ENCODE data around the gene SUCLG2.

Gene SUCLG2

DNA sequence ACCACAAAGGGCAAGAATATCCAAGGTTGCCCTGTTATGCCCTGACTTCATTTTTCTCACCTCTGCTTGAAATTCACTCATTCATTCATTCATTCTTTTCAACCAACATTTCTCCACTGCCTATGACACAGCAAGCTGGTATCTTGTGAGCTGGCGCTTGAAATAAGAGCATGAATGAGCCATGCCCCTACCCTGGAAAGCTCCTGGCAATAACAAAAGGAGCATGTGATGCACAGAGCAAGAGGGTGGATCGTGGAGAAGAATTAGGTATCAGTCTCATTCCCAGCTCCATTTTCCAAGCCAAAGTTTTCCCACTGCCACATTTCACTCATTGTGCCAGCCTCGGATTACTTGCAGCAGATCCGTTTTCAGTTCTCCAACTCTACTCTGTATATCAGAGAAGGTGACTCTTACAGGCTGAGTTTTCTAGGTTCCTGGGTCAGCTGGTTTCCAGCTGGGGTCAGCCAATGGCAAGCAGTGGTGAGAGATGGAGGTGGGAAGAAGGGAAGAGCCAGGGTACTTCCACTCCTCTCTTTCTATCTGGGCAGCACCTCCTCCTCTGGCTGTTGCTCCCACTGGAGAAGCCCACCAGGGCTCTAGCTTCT lies 144.8 kb downstream of the SUCLG2 start:
- DNase-seq (ENCODE audit: low read depth, low spot score), result no peak

DNA sequence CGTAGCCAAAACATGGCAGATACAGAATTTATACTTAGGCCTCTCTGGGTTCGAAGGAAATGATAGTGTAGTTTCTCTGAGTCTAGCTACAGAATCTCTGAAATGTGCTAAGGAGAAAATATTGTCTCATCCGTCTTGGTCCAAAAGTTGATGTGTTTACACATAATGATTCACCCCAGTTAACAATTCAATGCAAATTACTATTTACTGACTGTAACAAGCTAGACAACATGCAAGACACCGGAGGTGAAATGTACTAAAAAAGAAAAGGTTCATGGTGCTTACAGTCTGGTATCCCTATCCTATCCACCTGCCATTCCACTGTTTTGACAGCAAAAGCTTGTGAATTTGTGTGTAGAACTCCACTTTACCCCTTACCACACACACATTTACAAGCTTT lies 146.8 kb downstream of the SUCLG2 start:
- DNase-seq (ENCODE audit: low read depth, low spot score), result no peak

DNA sequence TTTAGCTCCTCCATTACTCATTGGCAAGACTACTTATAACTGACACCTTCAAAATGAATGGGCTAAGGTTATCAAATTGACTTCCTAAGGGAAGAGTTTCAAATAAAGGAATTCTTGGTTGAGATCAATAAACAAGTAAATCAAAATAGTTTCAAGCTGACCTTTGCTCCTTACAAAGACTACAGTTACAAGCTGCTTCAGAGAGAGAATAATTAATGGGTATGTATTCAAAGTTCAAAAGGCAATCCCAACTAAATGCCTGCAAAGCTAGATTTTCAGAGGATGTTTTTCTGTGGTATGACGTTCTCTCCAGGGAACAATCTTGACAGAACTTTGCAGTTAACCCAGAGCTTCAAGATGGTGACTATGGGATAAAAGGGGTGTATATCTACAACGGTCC lies 153.7 kb downstream of the SUCLG2 start:
- no peak for DNase-seq (ENCODE audit: low read depth, low spot score)

DNA sequence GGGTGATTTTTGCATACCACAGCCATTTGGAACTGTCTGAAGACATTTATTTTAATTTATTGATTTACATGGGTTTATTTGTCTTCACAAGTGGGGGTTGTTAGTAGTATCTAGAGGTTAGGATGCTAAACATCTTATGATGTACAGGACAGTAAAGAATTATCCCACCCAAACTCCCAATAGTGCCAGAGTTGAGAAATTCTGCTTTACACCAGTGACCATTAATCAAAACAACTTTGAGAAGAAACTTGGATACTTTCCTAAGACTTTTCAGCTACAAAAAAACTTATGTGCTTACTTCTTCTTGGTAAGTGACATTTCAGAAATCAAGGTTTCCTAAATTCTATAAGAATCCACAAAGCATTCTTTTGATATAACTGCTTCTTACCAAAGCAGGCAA lies 156.7 kb downstream of the SUCLG2 start:
- DNase-seq (ENCODE audit: low read depth, low spot score), result no peak

DNA sequence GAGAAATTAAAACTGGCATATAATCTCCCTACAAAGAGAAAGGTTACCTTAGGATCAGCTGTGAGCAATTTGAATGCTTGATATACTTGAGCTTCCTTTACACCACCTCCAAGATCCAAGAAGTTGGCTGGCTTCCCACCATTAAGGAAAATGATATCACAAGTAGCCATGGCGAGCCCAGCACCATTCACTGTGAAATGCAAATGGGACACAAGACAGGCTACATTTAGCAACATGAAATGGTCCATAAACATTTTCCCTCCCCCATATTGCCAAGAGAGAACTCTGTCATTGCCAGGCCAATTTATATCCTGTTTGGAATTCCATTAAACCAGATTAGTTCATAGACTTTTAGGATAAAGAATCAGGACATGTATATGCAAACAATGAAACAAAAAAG lies 158.7 kb downstream of the SUCLG2 start:
- DNase-seq (ENCODE audit: low read depth, low spot score), result no peak

DNA sequence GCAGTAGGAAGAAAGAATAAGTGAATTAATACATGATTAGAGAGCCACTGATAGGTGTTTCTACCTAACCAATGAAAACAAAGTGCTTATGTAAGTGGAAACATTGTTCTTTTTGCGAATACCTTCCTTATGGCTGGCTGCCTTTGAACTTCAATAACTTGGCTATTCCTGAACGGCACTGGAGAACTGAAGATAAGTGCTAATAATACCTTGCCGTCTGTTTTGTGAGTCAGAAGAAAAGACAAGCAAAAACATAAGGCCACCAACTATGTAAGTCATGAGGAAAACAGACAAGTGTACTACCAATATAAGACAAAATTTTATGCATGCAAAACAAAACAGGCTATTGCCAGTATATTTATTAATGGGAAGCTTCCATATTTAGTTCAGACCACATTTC lies 160.6 kb downstream of the SUCLG2 start:
- DNase-seq (ENCODE audit: low read depth, low spot score), result no peak

DNA sequence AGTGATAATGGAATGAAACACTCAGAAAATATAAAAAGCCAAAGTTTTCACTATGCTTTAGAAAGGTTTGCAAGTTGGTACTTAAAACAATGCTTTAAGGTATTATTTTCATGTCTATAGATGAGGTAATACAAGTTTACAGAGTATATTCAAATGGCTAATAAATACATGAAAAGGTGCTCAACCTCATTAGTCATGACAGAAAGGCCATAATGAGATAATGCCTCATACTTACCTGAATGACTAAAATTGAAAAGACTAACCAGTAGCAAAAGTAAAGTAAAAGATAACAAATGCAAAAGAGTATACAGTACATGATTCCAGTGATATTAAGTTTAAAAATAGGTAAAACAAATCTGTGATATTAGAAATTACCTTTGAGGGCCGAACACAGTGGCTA lies 163.8 kb downstream of the SUCLG2 start:
- DNase-seq (ENCODE audit: low read depth, low spot score), result no peak

DNA sequence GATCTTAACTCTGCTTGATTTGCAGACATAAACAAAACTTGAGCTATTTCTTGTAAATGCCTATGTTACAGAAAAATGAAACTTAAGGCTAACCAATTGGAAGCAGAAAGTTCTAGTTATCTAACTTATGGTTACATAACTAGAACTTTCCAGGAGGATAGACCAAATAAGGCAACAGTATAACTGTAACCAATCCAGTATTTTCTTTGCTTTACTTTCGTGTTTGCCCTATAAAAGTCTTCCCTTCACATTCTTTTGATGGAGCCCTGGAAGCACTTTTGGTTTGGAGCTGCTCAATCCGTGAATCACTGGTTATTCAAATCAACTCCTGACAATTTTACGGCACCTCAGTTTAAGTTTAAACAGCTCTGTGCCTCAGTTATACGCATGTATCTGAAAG lies 164.6 kb downstream of the SUCLG2 start:
- no peak for DNase-seq (ENCODE audit: low read depth, low spot score)

DNA sequence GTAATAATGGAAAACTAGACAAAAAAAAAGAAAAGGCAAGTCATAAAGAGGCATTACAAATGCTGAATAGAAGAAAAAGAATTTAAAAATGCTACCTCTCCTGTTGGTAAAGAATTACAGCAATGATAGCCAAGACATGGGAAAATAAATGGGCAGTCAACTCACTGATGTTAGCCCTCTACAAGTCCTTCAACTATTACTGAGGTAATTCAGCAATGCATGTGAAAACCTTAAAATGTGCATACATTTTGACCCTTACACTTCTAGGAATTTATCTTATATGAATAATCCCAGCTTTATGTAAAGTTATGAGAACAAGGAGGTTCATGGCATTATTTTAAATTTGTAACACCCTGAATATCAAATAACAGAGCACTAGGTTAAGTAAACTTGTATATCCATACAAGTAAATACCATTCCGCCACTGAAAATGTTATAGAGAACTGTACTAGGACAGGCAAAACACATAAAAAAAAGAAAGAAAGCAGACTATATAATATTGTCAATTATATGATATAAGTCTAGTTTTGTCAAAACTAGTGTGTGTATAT lies 166.8 kb downstream of the SUCLG2 start:
- no peak for DNase-seq (ENCODE audit: low read depth, low spot score)

DNA sequence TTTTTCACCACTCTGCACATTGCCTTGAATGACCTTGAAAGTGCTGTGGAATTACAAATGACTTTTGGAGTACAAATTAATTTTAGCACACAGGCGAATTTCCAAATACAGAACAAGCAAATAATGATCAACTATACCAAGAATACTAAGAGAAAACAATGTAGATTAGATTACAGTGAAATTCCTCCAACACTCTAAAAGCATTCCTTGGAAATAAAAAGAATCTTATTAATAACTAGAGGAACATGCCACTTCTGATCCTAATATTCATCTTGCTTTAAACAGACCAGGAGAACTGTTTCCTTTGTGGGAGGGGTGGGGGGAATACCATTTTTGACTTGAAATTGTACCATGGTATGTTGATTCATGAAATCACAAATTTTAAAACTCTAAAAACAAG lies 167.5 kb downstream of the SUCLG2 start:
- DNase-seq (ENCODE audit: low read depth, low spot score), result no peak

DNA sequence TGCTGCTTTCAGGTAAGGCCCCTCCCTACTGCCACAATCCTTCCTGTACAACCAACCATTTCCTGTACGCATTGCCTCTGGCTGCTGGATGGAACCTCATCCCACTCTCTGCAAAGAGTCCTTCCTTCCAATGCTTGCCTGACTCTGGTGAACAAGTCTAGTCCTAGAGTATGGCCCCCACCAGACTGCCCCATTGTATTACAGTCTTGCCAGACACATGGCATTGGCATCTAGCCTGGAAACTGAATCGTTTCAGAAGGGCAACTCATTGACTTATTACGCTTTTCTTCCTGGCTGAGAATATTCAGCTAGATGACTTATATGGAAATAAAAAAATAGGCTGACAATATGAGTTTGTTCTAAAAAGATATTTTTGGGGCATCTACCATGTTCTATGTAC lies 170.3 kb downstream of the SUCLG2 start:
- DNase-seq (ENCODE audit: low read depth, low spot score), result no peak

DNA sequence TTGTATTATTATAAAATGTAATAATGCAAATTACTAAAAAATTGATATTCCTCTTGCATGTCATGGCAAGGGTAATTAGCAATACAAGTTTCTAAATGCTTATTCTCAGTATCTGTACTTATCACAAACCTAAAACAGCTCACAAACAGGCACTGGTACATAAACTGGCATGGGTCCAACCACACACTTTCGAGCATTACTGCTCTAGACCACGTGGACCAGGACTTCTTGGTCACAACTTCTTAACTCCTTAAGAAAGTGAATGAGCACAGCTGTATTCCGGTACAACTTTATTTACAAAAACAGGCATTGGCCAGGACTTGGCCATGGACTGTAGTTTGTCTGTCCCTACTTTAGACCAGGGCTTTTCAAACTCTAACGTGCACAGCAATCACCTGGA lies 173.3 kb downstream of the SUCLG2 start:
- DNase-seq (ENCODE audit: low read depth, low spot score), result no peak

DNA sequence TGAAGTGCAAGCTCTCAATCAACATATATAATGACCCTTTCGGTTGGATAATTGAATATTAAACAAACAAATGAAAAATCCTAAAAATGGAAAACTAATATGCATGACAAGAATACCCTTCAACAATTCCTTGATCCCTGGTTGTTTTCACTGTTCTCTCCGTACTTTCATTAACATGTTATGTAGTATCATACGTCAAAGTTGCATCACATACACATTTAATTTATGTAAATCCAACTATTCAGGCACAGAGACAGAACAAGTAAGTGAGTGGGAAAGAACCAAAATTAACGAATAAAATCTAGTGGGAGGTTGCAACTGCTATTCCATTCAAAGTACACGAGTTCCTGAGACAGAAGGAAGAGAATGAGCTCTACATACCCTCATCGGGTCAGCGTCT lies 176.0 kb downstream of the SUCLG2 start:
- DNase-seq (ENCODE audit: low read depth, low spot score), result no peak

DNA sequence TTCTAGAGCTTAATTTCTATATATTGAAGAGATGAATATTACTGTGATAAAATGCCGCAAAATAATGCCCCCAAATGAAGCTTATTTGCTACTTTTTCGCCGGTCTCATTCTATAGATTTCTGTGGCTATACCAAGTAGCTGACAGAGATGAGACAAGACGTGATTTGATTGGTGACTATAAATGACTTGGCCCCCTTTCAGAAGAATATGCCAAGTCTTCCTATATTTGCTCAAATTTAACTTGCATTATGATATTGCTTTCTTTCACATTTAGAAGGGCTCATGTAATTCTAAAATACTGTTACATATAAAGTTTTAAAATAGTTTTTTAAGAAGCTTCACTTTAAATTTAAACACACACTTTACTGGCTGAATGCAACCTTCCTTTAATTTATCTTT lies 180.1 kb downstream of the SUCLG2 start:
- no peak for DNase-seq (ENCODE audit: low read depth, low spot score)

DNA sequence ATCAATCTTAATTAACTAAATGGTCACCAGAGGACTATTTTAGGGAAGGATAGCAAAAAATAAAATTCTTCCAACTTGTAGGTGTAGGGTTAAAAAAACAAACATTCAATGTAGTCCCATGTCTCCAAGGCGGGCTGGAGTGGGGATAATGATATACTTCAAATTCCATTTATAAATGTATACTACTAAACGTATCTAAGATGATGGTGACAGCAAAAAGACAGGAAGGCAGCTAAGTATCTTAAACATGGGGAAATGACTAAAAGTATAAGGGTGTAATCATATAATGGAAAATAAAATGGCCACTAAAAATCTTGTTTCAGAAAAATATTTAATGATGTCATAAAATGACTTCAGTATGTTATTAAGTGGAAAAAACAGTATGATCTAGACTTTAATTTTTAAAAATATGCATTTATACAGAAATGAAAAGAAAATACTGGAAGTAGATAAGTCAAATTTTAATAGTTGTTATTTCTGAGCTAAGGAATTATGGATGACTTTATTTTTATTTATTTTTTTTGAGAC lies 181.7 kb downstream of the SUCLG2 start:
- DNase-seq (ENCODE audit: low read depth, low spot score), result no peak

DNA sequence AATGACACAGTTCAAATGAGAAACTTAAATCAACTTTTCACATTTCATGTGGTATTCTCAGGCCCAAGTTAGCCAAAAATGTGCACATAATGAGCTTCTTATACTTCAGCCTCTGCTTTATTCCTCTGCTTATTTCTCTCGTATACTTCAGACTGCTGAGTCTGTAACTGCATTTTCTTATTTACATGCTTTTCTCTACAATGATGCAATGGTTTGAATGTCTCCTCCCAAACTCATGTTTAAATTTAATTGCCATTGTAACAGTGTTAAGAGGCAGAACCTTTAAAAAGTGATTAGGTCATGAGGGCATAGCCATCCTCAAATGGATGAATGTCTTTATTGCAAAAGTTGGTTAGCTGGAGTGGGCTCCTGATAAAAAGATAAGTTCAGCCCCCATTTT lies 184.2 kb downstream of the SUCLG2 start:
- DNase-seq (ENCODE audit: low read depth, low spot score), result no peak

DNA sequence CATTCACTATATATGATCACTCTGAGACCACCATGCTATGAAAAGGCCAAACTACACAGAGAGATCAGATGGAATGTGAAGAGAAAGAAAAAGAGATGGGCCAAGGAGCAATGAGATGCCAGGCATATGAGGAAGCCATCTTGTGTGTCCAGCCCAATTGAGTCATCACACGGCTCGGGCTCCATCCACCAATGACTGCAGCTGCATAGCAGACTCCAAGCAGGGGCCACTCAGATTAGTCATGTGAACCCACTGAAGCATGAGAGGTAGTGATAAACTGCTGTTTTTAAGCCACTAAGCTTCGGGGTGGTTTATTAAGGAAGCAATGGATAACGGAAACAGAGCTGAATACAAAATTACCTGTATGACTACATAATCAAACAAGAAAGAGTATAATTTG lies 185.9 kb downstream of the SUCLG2 start:
- DNase-seq (ENCODE audit: low read depth, low spot score), result no peak

DNA sequence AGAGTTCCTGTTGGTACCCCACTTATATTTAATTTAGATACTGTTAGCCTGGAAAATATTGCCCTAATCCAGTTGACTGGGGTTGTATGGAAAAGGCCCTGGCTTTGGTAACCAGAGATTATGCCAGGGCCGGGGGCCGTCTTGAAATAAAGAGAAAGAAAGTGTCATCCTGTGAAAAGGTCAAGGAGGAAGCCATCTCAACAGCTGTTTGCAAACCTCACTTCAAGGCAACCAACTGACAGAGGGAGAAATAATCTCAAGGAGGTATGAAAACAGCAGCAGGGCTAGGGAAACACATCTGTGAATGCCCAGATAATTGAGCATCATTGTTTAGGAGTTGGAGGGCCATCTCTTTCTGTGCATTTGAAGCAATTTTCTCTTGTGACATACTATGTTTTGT lies 190.8 kb downstream of the SUCLG2 start:
- DNase-seq (ENCODE audit: low read depth, low spot score), result no peak

DNA sequence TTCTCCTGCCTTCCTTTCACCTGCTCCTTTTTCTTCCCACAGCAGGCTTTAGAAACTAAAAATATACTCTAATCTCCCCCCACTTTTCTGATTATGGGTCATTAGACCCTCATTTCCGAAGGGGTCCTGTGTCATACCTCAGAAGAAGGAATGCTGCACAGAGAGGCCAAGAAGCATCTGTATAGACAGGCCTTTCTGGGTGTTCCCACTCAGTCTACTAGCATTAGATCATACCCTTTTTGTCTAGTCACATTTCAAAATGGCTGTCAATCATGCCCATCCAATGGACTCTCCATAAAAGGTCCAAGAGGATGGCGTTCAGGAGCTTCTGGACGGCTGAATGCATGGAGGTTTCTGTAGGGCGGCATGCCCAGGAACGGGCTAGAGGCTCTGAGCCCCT lies 192.2 kb downstream of the SUCLG2 start:
- DNase-seq (ENCODE audit: low read depth, low spot score), result no peak

DNA sequence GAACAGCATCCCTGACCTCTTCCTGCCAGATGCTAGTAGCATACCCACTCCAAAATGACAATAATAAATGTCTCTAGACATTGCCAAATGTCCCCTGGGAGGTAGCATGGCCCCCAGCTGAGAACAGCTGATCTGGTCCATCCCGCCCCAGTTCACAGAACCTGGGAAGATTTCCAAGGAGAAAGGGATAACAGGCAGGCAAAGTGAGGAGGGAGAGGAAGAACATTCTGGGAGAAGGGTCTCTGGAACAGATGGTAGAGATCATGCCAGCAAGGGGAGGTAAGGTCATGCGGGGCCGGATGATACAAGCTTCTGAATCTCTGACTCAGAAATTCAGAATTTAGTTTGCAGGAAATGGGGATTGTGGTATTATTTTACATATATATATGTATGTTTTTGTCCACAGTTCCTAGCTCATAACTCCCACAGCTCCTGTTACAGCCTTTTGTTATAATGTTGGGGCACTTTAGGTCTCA lies 192.7 kb downstream of the SUCLG2 start:
- no peak for DNase-seq (ENCODE audit: low read depth, low spot score)

DNA sequence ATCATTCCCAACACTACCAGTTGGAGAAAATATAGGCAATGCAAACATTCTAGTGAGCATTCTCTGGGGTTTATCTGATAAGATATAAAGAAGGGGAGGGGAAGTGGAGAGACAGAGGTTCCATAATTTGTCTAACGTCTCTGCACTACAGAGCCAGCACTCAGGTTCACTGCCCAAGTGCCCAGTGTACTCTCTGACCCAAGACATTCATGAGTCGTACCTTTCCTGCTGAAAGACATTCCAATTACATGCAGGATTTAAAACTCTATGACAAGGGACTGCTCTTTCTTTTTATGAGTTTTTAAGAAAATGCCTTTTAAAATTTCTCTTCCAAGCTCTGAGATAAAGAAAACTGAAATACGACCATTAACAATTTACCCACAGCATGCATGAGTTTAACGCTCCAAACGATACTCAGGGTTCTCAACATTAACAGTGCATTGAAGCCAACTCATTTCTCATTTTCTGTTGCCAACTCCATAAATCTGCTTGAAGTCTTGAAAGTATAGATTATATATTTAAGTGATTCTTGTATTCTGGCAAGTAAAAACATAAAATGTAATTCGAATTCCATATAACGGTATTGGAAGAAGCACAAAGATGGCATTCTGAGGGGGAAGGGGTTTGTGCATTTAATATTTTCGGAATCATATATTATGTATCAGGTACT lies 193.4 kb downstream of the SUCLG2 start:
- no peak for DNase-seq (ENCODE audit: low read depth, low spot score)

DNA sequence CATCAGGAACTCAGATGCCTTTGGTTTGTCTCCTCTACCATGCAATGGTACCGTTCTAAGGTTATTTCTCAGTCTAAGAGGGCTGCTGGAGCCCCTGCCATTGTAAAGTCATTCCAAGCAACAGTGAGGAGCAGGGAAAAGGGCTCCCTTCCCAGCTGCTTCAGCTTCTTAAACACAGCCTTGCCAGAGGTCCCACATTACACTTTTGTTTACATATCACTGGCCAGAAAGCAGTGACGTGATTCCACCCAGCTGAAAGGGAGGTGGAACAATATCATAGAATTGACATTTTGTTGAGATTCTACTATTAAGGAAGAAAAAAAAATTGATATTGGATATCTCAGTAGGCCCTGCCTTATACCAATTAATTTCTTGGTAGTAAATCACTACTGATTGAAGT lies 194.6 kb downstream of the SUCLG2 start:
- no peak for DNase-seq (ENCODE audit: low read depth, low spot score)

DNA sequence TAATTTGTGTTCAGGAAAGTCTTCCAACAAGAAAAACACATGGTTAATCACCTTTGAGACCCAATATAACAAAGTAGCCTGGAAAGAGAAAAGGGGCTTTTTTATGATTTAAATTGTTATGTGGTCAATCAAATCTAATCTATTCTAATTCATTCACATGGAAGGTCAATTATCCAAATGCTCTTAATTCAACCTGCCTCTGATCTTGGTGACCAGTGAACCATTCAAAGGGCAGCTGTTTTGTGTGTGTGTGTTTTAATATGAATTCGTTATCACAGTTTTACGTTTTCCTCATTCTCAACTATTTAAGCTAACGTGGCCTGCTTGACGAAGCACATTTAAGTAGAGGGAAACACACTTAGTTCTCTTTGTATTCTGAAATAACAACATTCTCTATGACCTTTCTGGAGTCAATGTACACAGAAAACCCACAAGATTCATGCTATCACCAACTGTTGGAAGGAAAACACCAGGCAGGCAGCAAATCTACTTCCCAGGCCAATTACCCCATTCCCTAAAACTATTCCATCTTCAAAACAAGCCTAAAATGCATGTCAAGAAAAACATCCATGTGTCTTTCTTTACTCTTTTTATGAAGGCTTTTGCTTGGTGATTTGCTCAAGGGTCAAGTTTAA lies 195.4 kb downstream of the SUCLG2 start:
- DNase-seq (ENCODE audit: low read depth, low spot score), result no peak

All from smooth muscle cell of the brain vasculature (primary cell).